ENCODE measurements around the gene PRRT3.
A peak's percentile ranks its signal among the peaks of the same experiment; 100 is the strongest.
"Not testable (repeated sequence)": the region's sequence is repeated elsewhere in the genome, so short reads cannot be mapped to it uniquely, and the experiment has no call there.

The PRRT3 gene

DNA sequence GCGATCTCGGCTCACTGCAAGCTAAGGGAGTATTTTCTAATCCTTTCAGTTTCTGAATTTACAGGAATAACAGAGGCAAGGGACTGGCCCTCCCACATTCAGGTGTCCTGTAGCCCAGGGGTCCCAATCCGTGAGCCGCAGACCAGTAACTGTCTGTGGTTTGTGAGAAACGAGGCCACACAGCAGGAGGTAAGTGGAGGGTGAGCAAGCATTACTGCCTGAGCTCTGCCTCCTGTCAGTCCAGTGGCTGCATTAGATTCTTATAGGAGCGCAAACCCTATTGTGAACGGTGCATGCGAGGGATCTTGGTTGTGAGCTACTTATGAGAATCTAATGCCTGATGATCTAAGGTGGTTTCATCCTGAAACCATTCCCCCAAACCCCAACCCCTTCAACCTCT lies 40.3 kb downstream of the PRRT3 start:
- no peak overlapping the region for H3K9ac ChIP-seq (ENCODE audit: insufficient read length)
- no peaks in the 10 kb centered on the region for H3K36me3 ChIP-seq (ENCODE audit: insufficient read depth, low read length)
- TF ChIP-seq POLR2AphosphoS5 (IDR thresholded peaks at IDR 0.05; ENCODE audit: borderline replicate concordance, low read depth, low read length) (no peak), EZH2 (IDR thresholded peaks at IDR 0.05) (no peak), FOXP2 (optimal IDR thresholded peaks at IDR 0.05; ENCODE audit: control extremely low read depth, extremely low read length, insufficient read depth) (no peak)
- H3K9me3 ChIP-seq (ENCODE audit: low read depth, low read length) = no peaks in the 10 kb centered on the region
- no peak overlapping the region for H3K27ac ChIP-seq
- no peak overlapping the region for H3K4me3 ChIP-seq
- DNase-seq (ENCODE audit: low read depth, low spot score) = no peak

DNA sequence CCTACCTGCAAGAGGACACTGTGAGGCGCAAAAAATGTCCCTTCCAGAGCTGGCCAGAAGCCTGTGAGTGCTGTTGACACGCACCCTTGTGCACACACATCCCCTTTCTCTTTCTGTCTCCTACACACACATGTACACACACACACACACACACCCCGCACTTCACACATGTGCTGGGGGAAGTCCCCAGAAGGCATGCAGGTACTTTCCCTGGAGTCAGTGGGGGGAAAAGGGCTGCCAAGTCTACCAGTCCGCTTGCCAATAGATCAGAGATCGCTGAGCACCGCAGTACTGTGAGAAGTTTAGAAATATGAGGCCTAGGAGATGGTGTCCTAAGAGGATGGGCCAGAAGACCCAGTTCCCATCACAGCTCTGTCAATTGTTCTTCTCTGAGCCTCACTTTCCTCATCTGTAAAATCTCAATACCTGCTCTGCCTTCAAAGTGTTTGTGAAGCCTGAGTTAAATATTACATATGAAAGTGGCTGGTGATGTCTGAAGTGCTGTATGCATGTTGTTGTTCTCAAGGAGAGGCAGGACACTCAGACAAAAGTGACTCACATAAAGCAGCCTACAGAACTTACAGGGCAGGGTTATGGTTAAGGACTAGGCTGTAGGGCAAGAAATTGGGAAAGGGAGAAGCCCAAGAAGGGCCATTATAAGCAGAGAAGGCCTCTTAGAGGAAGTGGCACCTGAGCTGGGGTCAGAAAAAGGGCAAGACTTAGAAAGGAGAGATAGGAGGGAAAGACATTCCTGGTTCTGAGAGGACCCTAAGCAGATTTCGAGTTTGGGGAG lies 42.8 kb downstream of the PRRT3 start:
- Histone ChIP-seq H3K36me3 (ENCODE audit: insufficient read depth, low read length) (no peaks in the 10 kb centered on the region), H3K4me3 (no peak overlapping the region), H3K9ac (ENCODE audit: insufficient read length) (no peak overlapping the region), H3K9me3 (ENCODE audit: low read depth, low read length) (no peaks in the 10 kb centered on the region), H3K27ac (no peak overlapping the region)
- no peak for DNase-seq (ENCODE audit: low read depth, low spot score)
- TF ChIP-seq FOXP2 (optimal IDR thresholded peaks at IDR 0.05; ENCODE audit: control extremely low read depth, extremely low read length, insufficient read depth) (no peak), POLR2AphosphoS5 (IDR thresholded peaks at IDR 0.05; ENCODE audit: borderline replicate concordance, low read depth, low read length) (no peak), EZH2 (IDR thresholded peaks at IDR 0.05) (no peak)

DNA sequence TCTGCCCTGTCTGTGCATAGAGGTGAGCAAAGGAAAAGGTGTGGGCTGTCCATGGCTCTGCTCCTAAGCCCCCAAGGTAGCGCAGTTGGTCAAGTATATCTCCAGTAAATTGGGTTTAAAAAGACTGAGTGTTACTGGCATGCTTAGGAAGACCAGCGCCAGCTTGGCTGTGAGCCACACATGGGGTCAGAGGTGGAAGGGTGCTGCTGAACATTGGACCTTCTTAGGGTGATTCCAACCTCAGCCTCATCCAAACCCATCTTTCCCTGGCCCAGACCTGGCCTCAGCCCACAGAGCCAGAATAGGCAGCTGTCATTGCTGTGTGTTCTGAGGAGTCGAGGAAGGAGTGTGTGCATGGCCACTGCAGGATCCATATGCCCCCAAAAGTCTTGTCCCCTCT lies 43.9 kb downstream of the PRRT3 start:
- H3K9ac ChIP-seq (ENCODE audit: insufficient read length) = no peak overlapping the region
- no peaks in the 10 kb centered on the region for H3K36me3 ChIP-seq (ENCODE audit: insufficient read depth, low read length)
- no peak overlapping the region for H3K4me3 ChIP-seq
- TF ChIP-seq POLR2AphosphoS5 (IDR thresholded peaks at IDR 0.05; ENCODE audit: borderline replicate concordance, low read depth, low read length) (no peak), EZH2 (IDR thresholded peaks at IDR 0.05) (no peak)
- H3K9me3 ChIP-seq (ENCODE audit: low read depth, low read length) = no peaks in the 10 kb centered on the region
- no peak for DNase-seq (ENCODE audit: low read depth, low spot score)
- H3K27ac ChIP-seq = no peak overlapping the region

DNA sequence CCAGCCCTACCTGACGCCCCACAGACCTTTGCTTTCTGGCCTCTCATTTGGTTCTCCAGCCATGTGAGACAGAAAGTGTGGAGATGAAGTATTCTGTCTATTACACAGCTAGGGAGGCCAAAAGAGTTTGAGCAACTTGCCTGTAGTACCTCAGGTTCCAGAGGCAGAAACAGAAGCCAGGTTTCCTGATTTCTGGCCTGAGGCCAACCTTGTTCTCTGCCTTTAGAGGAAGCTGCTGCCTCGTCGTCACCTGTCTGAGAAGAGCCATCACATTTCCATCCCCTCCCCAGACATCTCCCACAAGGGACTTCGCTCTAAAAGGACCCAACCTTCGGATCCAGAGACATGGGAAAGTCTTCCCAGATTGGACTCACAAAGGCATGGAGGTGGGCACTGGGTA lies 45.7 kb downstream of the PRRT3 start:
- Histone ChIP-seq H3K27ac (no peak overlapping the region), H3K4me3 (no peak overlapping the region), H3K36me3 (ENCODE audit: insufficient read depth, low read length) (no peaks in the 10 kb centered on the region), H3K9me3 (ENCODE audit: low read depth, low read length) (no peaks in the 10 kb centered on the region), H3K9ac (ENCODE audit: insufficient read length) (no peak overlapping the region)
- no peak for TF ChIP-seq EZH2 (IDR thresholded peaks at IDR 0.05)
- TF ChIP-seq POLR2AphosphoS5 (IDR thresholded peaks at IDR 0.05; ENCODE audit: borderline replicate concordance, low read depth, low read length) = no peak
- TF ChIP-seq FOXP2 (optimal IDR thresholded peaks at IDR 0.05; ENCODE audit: control extremely low read depth, extremely low read length, insufficient read depth) = no peak
- DNase-seq (ENCODE audit: low read depth, low spot score) = no peak

DNA sequence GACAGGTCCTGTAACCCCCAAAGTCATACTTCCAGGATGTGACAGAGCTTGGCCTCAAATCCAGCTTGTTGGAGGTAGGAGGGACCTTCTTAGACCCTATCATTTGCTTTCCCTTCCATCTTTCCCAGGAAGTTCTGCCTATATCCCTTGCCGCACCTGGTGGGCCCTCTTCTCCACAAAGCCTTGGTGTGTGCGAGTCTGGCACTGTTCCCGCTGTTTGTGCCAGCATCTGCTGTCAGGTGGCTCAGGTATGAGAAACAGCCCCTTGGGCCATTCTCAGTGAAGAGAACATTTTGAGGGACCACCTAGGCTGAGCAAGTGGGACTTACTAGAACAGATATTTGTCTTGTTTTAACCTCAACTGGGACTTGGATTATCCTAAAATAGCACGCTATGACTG lies 48.3 kb downstream of the PRRT3 start:
- H3K9ac ChIP-seq (ENCODE audit: insufficient read length) = no peak overlapping the region
- TF ChIP-seq POLR2AphosphoS5 (IDR thresholded peaks at IDR 0.05; ENCODE audit: borderline replicate concordance, low read depth, low read length) (no peak), FOXP2 (optimal IDR thresholded peaks at IDR 0.05; ENCODE audit: control extremely low read depth, extremely low read length, insufficient read depth) (no peak), EZH2 (IDR thresholded peaks at IDR 0.05) (no peak)
- no peaks in the 10 kb centered on the region for H3K36me3 ChIP-seq (ENCODE audit: insufficient read depth, low read length)
- H3K9me3 ChIP-seq (ENCODE audit: low read depth, low read length) = no peaks in the 10 kb centered on the region
- H3K27ac ChIP-seq = no peak overlapping the region
- H3K4me3 ChIP-seq = no peak overlapping the region
- no peak for DNase-seq (ENCODE audit: low read depth, low spot score)

DNA sequence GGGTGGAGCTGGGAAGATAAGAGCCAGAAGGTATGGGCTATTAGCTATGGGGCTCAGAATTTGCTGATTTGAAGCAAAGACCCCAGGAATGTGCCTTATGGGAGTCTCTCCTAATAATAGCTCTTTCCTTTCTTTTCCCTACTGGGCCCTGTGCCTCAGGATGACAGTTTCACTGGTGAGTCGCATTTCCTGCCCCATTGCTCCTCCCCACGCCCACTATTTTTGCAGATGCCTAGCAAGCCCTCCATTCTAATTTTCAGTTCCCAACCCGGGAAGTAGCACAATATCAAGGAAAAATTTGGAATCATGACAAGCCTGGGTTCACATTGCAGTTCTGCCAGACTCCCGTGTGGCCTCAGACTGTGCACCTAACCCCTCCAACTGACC lies 49.0 kb downstream of the PRRT3 start:
- Histone ChIP-seq H3K27ac (no peak overlapping the region), H3K4me3 (no peak overlapping the region), H3K9me3 (ENCODE audit: low read depth, low read length) (no peaks in the 10 kb centered on the region), H3K36me3 (ENCODE audit: insufficient read depth, low read length) (no peaks in the 10 kb centered on the region), H3K9ac (ENCODE audit: insufficient read length) (no peak overlapping the region)
- DNase-seq (ENCODE audit: low read depth, low spot score) = no peak
- no peak for TF ChIP-seq POLR2AphosphoS5 (IDR thresholded peaks at IDR 0.05; ENCODE audit: borderline replicate concordance, low read depth, low read length)
- TF ChIP-seq FOXP2 (optimal IDR thresholded peaks at IDR 0.05; ENCODE audit: control extremely low read depth, extremely low read length, insufficient read depth) = no peak
- TF ChIP-seq EZH2 (IDR thresholded peaks at IDR 0.05) = no peak

DNA sequence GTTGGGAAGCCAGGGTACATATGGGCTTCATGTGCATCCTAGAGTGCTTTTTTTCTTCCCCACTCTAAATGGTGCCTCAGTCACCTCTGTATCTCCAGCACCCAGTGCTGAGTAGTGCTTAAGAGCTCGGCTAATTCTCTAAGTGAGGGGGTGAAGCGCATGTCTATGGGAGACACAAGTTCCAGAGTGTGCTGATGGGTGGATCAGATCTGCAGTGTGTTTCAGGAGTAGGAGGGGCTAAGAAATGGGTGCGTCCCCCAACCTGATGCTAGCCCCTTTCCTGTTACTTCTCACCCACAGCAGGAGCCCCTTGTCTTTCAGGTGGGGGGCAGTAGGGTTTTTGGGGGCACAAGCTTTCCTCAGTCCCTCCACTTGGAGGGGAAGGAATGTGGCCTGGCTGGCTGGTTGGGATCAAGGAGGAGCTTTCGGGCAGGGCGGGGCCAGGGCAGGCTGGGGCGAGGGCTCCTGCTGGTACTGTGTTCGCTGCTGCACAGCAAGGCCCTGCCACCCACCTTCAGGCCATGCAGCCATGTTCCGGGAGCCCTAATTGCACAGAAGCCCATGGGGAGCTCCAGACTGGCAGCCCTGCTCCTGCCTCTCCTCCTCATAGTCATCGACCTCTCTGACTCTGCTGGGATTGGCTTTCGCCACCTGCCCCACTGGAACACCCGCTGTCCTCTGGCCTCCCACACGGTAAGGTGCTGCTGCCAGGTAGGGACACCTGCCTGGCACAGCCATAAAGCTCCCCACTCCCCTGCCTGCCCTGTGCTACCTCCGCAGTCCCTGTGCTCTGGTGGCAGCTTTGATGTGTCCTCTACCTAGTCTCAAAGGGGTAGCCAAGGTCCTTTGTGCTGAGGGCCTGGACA lies 49.6 kb downstream of the PRRT3 start, which contains the start of gene IL17RE:
Gene IL17RE (plus strand): TSS at position 477 of the 866 bp plus-strand sequence. CDS start 85 bp downstream, at position 562.
- no peak for DNase-seq (ENCODE audit: low read depth, low spot score)
- H3K36me3 ChIP-seq (ENCODE audit: insufficient read depth, low read length) = no peaks in the 10 kb centered on the region
- H3K27ac ChIP-seq = no peak within 1 kb of the TSS
- H3K9ac ChIP-seq (ENCODE audit: insufficient read length) = no peak within 1 kb of the TSS
- no peak within 1 kb of the TSS for H3K4me3 ChIP-seq
- no peak for TF ChIP-seq FOXP2 (optimal IDR thresholded peaks at IDR 0.05; ENCODE audit: control extremely low read depth, extremely low read length, insufficient read depth)
- TF ChIP-seq POLR2AphosphoS5 (IDR thresholded peaks at IDR 0.05; ENCODE audit: borderline replicate concordance, low read depth, low read length) = peak; percentile 52
- no peaks in the 10 kb centered on the region for H3K9me3 ChIP-seq (ENCODE audit: low read depth, low read length)

DNA sequence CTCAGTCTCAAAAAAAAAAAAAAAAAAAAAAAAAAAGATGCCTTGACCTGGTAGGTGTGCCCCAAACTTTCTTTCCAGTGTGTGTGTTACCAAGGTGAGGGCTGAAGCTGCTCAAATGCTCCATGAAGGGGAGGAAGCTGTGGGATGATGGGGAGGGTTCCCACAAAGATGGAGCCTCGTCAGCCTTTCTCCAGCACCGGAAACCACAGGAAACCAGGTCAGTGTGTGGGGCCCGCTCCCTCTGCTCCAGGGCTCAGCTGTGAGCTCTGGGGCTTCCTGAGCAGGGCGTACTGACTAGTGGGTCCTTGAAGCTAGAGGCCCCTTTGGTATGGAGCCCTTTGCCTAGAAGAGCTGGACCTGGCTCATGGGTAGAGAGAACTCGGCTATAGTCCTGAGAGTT lies 50.2 kb downstream of the PRRT3 start:
- no peak for TF ChIP-seq FOXP2 (optimal IDR thresholded peaks at IDR 0.05; ENCODE audit: control extremely low read depth, extremely low read length, insufficient read depth)
- TF ChIP-seq POLR2AphosphoS5 (IDR thresholded peaks at IDR 0.05; ENCODE audit: borderline replicate concordance, low read depth, low read length) = no peak
- no peak for TF ChIP-seq EZH2 (IDR thresholded peaks at IDR 0.05)
- Histone ChIP-seq H3K9ac (ENCODE audit: insufficient read length) (no peak overlapping the region), H3K27ac (no peak overlapping the region), H3K4me3 (no peak overlapping the region), H3K9me3 (ENCODE audit: low read depth, low read length) (no peaks in the 10 kb centered on the region), H3K36me3 (ENCODE audit: insufficient read depth, low read length) (no peaks in the 10 kb centered on the region)
- no peak for DNase-seq (ENCODE audit: low read depth, low spot score)

DNA sequence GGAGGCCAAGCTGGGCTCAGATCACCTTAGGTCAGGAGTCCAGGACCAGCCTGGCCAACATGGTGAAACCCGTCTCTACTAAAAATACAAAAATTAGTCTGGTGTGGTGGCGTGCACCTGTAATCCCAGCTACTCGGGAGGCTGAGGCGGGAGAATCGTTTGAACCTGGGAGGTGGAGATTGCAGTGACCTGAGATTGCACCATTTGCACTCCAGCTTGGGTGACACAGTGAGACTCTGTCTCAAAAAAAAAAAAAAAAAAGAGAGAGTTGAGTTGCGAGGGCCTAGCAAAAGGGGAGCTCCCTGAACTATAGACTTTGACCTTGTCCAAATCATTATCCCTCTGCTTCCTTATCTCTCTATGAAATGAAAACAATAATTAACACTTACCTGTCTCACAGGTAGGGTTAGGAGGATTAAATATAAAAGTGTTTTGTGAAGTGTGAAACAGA lies 51.2 kb downstream of the PRRT3 start:
- not testable (repeated sequence) for H3K27ac ChIP-seq; DNase-seq (ENCODE audit: low read depth, low spot score); H3K4me3 ChIP-seq; H3K9ac ChIP-seq (ENCODE audit: insufficient read length); H3K9me3 ChIP-seq (ENCODE audit: low read depth, low read length); H3K36me3 ChIP-seq (ENCODE audit: insufficient read depth, low read length)

Data from SK-N-MC (cell line).